Mesenteric fat pad (tissue), 1 donor: Measurements from ENCODE around the gene TANK. TPM values are rescaled to one million over a fixed set of nuclear protein-coding genes. Genes with fewer than 3 reads are reported as not detected.
"Not testable (repeated sequence)": the region's sequence is repeated elsewhere in the genome, so short reads cannot be mapped to it uniquely, and the experiment has no call there.

Experiments
- DNase-seq: peaks from one replicate; pipeline ENCODE4 v3.0.0-alpha.2; 2020; ENCODE audit warnings: low spot score
- total RNA-seq: library from RNA; stranded (reverse); fragmentation: NEBNext Ultra II Directional; extraction: Animal tissue kit (Norgen Biotek cat#: 25700); gene quantifications from one replicate; pipeline ENCODE4 v1.2.1, GENCODE V29; 2021
- donor health status: DM: yes; HTN: yes; CAD: no.

TANK gene
- total RNA-seq, 1 donor from 2014 or later = 77.3 TPM

- DNase-seq = no peak
These were observed 6.5 kb downstream of the TANK start for GRCh38 chr2:161166538-161167409.

DNA sequence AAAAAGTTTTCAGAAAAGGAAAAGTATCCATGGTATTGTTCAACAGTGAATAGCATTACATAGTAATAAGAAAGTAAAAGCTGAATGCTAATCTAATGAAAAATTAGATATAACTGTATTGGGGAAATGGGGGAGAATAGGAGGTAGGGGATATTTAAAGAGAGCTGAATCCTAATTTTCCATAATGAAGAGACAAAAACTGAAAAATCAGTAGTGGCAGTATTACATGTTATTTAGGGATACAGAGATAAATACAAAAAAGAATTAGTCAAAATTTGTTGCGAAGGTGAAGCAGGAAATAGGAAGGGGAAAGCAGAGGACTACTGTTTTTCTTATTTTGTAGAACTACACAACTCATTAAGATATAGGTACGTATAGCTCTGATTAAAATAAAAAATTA, 9.1 kb downstream of the TANK start:
- no peak for DNase-seq

DNA sequence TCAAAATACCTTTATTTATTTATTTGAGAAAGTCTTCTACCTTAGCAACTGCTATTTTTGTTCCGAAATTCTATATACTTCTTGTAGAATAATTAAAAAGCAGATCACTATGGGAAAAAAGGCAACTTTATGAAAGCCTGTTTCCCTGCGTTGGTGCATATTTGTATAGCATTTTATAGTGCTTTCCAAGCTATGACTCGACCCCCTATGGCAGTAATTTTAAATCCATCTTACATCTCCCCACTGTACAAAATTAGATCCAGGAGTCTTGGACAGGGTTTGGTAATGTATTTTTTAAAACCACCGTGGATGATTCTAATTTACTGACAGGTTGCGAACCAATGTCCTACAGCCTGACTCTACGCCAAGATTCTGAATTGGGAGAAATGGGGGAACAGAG, 10.1 kb downstream of the TANK start:
- DNase-seq = no peak

DNA sequence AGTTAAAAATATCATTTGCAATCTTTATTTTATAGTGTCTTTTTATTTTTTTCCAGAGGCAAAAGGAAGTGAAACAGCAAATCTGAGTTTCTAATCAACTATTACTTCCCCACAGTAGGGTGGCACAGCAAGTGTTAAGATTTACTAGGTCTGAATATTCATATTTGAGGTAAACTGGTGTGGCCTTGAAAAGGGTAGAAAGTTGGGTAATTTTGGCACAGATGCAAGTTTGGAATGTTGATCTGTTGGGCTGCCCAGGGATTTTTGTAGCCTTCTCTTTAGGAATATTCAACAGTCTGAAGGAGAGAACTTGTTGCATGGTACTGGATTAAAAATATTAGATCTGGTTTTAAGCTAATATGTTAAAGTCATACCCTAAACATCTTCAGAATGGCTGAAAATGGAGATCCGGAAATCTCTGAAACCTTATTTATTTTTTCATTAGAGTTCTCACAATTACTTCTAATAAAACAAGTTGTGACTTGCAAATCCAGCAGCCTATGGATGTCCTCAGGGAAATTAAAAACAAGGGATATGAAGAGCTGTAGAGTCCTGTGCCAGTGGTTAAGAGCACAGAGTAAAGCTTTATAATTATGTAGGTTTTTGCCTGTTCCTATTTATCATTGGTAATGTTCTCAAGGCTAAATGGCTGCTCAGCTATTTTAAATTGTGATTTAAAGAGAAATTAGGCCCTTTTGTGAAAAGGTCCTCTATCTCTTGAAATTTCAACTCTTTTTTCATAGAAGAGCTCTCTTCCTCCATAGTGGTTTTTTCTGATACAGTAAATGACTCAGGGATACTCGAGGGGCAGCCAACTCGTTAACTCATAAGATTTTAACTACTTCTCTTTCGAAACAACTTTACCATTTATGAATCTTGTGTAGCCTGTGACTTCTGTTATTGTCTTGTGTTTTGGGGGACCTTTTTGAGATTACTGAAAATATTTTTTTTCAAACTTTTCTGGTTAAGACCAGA, 11.0 kb downstream of the TANK start:
- no peak for DNase-seq

- DNase-seq = no peak
These were observed 12.8 kb downstream of the TANK start for GRCh38 chr2:161172901-161173540.

GRCh38 chr2:161173541-161174194, 13.4 kb downstream of the TANK start:
- DNase-seq = no peak

DNA sequence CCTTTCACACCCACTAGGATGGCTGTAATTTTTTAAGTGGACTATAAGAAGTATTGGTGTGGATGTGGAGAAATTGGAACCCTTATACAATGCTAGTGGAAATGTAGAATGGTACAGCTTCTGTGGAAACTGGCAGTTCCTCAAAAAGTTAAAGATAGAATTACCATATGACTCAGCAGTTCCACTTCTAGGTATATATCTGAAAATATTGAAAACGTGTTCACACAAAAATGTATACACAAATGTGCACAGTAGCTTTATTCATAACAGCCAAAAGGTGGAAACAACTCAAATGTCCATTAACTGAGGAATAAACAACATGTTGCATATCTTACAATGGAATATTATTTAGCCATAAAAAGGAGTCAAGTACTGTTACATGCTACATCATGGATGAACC, 17.7 kb downstream of the TANK start:
- no peak for DNase-seq

- DNase-seq = no peak
These were observed 18.5 kb downstream of the TANK start for GRCh38 chr2:161178756-161179155.

- no peak for DNase-seq
These were observed 29.8 kb downstream of the TANK start for GRCh38 chr2:161190050-161190449.

GRCh38 chr2:161195602-161196001, 35.4 kb downstream of the TANK start:
- not testable (repeated sequence) for DNase-seq

GRCh38 chr2:161199912-161200701, 39.9 kb downstream of the TANK start:
- DNase-seq = no peak

GRCh38 chr2:161204846-161205245, 44.6 kb downstream of the TANK start:
- DNase-seq = no peak

DNA sequence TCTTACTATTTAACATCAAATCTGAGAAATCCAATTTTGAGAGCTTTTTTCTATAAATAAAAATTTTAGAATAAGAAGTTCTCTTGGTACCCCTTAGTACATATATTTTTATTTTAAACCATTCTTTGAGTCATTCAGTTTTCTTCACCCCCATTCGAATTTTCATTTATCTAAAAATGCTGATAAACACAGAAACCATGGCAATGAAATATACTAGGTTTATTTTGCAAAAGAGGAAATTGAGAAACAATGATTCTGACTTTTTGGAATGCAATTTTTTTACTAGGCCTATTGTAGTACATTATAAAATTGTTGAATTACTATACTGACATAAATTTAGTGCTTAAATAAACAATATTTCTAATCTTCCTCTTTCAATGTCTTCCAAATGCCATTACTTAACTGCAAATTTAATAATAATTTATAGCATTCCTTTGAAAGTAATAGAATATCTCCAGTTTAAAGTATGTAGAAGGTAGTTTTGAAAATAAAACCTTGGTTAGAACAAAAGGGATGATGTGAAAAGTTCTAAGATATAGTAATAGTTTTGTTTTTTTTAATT, 46.3 kb downstream of the TANK start:
- DNase-seq = no peak

DNA sequence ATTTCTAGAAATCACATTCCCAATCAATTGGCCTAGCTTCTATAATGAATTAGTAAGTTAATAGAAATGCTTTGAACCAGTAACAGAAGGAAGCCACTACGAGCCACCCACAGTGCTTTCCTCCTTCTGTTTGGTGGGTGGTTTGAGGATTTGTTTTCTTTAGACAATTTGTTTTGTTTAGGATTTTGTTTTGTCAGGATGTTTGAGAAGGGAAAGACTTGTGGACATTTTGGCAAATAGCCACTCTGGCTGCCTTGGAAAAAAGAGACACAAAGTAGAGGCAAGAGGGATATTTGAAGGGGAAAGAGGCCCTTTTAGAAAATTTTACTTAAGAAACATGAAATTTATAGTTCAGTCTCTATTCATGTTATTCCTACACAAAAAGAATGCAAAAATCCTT, 47.7 kb downstream of the TANK start:
- DNase-seq = no peak

GRCh38 chr2:161208527-161209139, 48.4 kb downstream of the TANK start:
- no peak for DNase-seq

- no peak for DNase-seq
These were observed 49.7 kb downstream of the TANK start for GRCh38 chr2:161209902-161210301.

DNA sequence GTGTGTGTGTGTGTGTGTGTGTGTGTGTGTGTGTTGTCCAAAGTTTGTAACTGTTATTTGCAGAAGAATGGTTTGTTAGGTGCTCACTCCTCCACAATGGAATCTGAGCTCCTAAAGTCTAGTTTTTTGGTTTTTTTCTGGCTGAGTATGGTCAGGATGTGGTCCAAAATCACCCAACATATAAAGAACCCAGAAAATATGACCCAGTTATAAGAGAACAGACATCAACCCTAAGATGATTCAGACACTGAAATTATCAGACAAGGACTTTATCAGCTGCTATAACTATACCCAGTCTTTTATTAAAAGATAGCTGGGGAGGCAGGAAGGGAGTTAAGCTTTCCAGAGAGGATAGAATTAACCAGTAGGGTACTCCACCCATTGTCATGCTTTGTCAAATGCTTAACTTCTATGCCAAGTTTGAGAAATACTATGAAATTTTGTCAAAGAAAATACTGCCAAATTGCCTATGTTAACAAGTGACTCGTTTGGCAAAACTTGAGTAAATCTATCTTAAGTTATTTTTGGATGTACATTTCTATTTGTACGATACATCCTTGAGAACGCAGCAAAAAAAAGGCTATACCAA, 57.5 kb downstream of the TANK start:
- DNase-seq = no peak

DNA sequence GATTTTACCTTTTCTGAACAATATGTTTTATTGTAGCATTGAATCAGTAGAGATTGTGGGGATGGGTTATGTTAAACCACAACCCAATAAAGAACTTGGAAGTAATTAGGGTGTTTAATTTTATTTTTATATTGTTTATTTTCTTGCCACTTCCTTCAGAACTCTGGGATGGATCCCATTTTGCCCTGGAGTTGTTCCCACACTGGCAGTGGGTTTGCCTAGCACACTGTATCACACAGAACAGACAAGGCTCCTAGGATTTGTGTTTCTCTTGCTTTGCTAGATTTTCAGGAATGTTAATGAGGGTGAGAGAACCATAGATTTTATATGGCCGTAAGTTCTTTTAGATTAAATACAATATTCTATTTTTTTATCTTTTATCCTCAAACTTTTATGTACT, 59.0 kb downstream of the TANK start:
- no peak for DNase-seq

DNA sequence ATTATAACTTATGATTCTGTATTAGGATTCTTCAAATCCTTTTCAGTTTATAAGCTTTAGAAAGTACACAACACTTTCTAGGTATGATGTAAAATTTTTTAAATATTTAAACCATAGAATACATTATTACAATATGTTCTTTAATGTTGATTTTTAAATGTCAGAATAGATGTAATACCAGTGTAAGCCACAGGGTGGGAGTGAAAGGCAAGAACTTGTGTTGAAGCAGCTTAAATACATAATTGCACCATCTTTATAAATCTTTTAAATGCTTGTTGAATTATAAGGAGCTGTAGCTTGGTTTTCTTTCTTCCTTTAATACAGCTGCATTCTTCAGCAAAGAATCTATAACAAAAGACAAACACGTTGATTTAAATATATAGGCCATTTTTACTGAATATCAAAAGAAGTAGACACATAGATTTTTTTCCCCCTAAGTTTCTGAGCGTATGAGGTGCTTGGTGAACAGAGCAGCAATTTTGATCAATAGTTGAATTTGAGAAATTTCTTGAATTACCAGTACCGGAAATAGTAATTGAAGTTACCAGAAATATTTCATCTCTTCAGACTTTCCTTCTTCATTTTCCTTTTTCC, 63.0 kb downstream of the TANK start:
- no peak for DNase-seq
